PFSK-1 (cell line): Measurements from ENCODE around the gene SEC14L3.

Source experiments
- FOXP2 ChIP-seq: optimal IDR thresholded peaks from 2 replicates; pipeline ENCODE3; 2011; ENCODE audit warnings: borderline replicate concordance, control low read depth, inconsistent platforms; ENCODE audit not compliant: insufficient read depth; ENCODE audit errors: extremely low read length, extremely low read depth
- POLR2AphosphoS5 ChIP-seq: IDR thresholded peaks from 2 replicates; pipeline ENCODE4 v1.6.1; 2012; ENCODE audit warnings: low read depth, mild to moderate bottlenecking, control low read depth, low read length, moderate library complexity
- REST ChIP-seq, 2 experiments: IDR thresholded peaks; 2 replicates each; pipeline versions ENCODE4 v1.6.1 to v1.8.0; 2011 to 2012; ENCODE audit warnings: low read depth in 2 of 2, low read length in 2 of 2, control low read depth in 1 of 2, inconsistent platforms in 1 of 2, mild to moderate bottlenecking in 1 of 2, moderate library complexity in 1 of 2; ENCODE audit not compliant: insufficient read depth in 1 of 2
- SIN3A ChIP-seq: IDR thresholded peaks from 2 replicates; pipeline ENCODE4 v1.6.1; 2012; ENCODE audit warnings: mild to moderate bottlenecking, low read length, moderate library complexity, borderline replicate concordance; ENCODE audit not compliant: insufficient read depth
- TAF1 ChIP-seq: IDR thresholded peaks from 2 replicates; pipeline ENCODE4 v1.6.1; 2012; ENCODE audit warnings: low read length, control low read depth, borderline replicate concordance; ENCODE audit not compliant: insufficient read depth

- TF ChIP-seq POLR2AphosphoS5 (no peak), SIN3A (no peak), TAF1 (no peak), REST (IDR thresholded peaks at IDR 0.05; ENCODE audit: insufficient read depth in 1 of 2, low read depth in 2 of 2, low read length in 2 of 2) (no peak), FOXP2 (no peak)
Observed at GRCh38 chr22:30486661-30487115, 14.9 kb upstream of the SEC14L3 start.
